GM12878 (cell line): Measurements from ENCODE around the gene SLX4IP. TPM values are rescaled to one million over a fixed set of nuclear protein-coding genes. Genes with fewer than 3 reads are reported as not detected.

ENCODE experiments used
- BCL11A ChIP-seq: IDR thresholded peaks from 2 replicates; pipeline ENCODE4 v1.6.1; 2011; ENCODE audit warnings: low read depth, low read length
- CBFB ChIP-seq: IDR thresholded peaks from 2 replicates; pipeline ENCODE4 v1.6.1; 2016; ENCODE audit warnings: antibody characterized with exemption, low read depth
- CBX5 ChIP-seq: sonication (generic); IDR thresholded peaks from 2 replicates; pipeline ENCODE4 v1.6.1; 2016; ENCODE audit warnings: low read depth, moderate library complexity, mild to moderate bottlenecking, inconsistent platforms
- DPF2 ChIP-seq: fragments of 450-650 bp; IDR thresholded peaks from 2 replicates; pipeline ENCODE4 v1.6.1; 2017; ENCODE audit warnings: mild to moderate bottlenecking
- EED ChIP-seq: sonication (generic); IDR thresholded peaks from 2 replicates; pipeline ENCODE4 v1.6.1; 2016; ENCODE audit warnings: antibody characterized with exemption, low read depth
- EP300 ChIP-seq, 2 experiments: fragments of 150-350 bp in 1 of 2; IDR thresholded peaks; 2 replicates each; pipeline ENCODE4 v1.6.1; 2011 to 2012; ENCODE audit warnings: low read depth in 2 of 2, low read length in 2 of 2, borderline replicate concordance in 1 of 2, improper control_type of control experiment in 1 of 2, inconsistent platforms in 1 of 2; ENCODE audit not compliant: control insufficient read depth in 1 of 2
- ETV6 ChIP-seq, 2 experiments: fragments of 450-650 bp in 1 of 2; IDR thresholded peaks in 1 of 2; conservative IDR thresholded peaks in 1 of 2; 2 replicates each; pipeline ENCODE4 v1.6.1; 2014; ENCODE audit warnings: antibody characterized with exemption in 1 of 2, borderline replicate concordance in 1 of 2, low read depth in 1 of 2, mild to moderate bottlenecking in 1 of 2, moderate library complexity in 1 of 2
- IKZF1 ChIP-seq: fragments of 450-650 bp; conservative IDR thresholded peaks from 2 replicates; pipeline ENCODE4 v1.6.1; 2017; ENCODE audit warnings: antibody characterized with exemption, mild to moderate bottlenecking
- IRF4 ChIP-seq: IDR thresholded peaks from 2 replicates; pipeline ENCODE4 v1.6.1; 2011; ENCODE audit warnings: low read depth, low read length
- KLF5 ChIP-seq: fragments of 450-650 bp; IDR thresholded peaks from 2 replicates; pipeline ENCODE4 v1.6.1; 2014; ENCODE audit warnings: mild to moderate bottlenecking; ENCODE audit not compliant: partially characterized antibody
- MEF2B ChIP-seq: fragments of 450-650 bp; IDR thresholded peaks from 2 replicates; pipeline ENCODE4 v1.6.1; 2018; ENCODE audit warnings: mild to moderate bottlenecking, moderate library complexity; ENCODE audit not compliant: partially characterized antibody, poor library complexity, severe bottlenecking
- MLLT1 ChIP-seq: fragments of 450-650 bp; IDR thresholded peaks from 2 replicates; pipeline ENCODE4 v1.6.1; 2016; ENCODE audit warnings: mild to moderate bottlenecking
- MTA2 ChIP-seq: fragments of 450-650 bp; IDR thresholded peaks from 2 replicates; pipeline ENCODE4 v1.6.1; 2016; ENCODE audit warnings: low read depth, mild to moderate bottlenecking, moderate library complexity
- NBN ChIP-seq: fragments of 450-650 bp; IDR thresholded peaks from 2 replicates; pipeline ENCODE4 v1.6.1; 2016
- RAD51 ChIP-seq: fragments of 450-650 bp; IDR thresholded peaks from 2 replicates; pipeline ENCODE4 v1.6.1; 2016; ENCODE audit warnings: moderate library complexity, mild to moderate bottlenecking, inconsistent platforms
- SIN3A ChIP-seq: IDR thresholded peaks from 2 replicates; pipeline ENCODE4 v1.6.1; 2012; ENCODE audit warnings: low read depth, low read length, improper control_type of control experiment
- SMARCA5 ChIP-seq: fragments of 450-650 bp; IDR thresholded peaks from 2 replicates; pipeline ENCODE4 v1.6.1; 2017; ENCODE audit warnings: mild to moderate bottlenecking
- SPI1 ChIP-seq: IDR thresholded peaks from 2 replicates; pipeline ENCODE4 v1.6.1; 2011; ENCODE audit warnings: low read depth, mild to moderate bottlenecking, low read length, moderate library complexity, borderline replicate concordance; ENCODE audit not compliant: insufficient read depth
- STAT3 ChIP-seq: IDR thresholded peaks from 2 replicates; pipeline ENCODE4 v1.6.1; 2011; ENCODE audit warnings: low read depth, low read length, improper control_type of control experiment
- TAF1 ChIP-seq: IDR thresholded peaks from 2 replicates; pipeline ENCODE4 v1.6.1; 2011; ENCODE audit warnings: mild to moderate bottlenecking, low read depth, low read length, borderline replicate concordance
- polyA plus RNA-seq, 11 experiments: library from polyadenylated mRNA; depleted of rRNA in 4 of 11; unstranded in 6 of 11; stranded (reverse) in 5 of 11; fragments of >200 nt; fragmentation: Nextera tagmentation in 4 of 11; fragmentation: Illumina TruSeq in 1 of 11; extraction: Ambion mirVana in 4 of 11; extraction: Trizol in 1 of 11; gene quantifications; 1 replicate in 1 of 11; 2 replicates in 10 of 11; pipeline versions ENCODE4 v1.2.1 to v1.2.3, GENCODE V29; 2011 to 2016; ENCODE audit warnings: inconsistent platforms in 2 of 11, missing spikeins in 2 of 11, low read depth in 1 of 11
- total RNA-seq, 4 experiments: library from RNA; depleted of rRNA in 3 of 4; stranded (reverse); fragments of >200 nt in 3 of 4; fragmentation: Illumina TruSeq in 1 of 4; extraction: Trizol in 1 of 4; gene quantifications; 2 replicates each; pipeline versions ENCODE4 v1.2.1 to v1.2.3, GENCODE V29; 2013 to 2021
- TF ChIP-seq, protein P1 (sequence below): fragments of 450-650 bp; IDR thresholded peaks from 2 replicates; pipeline ENCODE4 v1.6.1; 2017; ENCODE audit warnings: low read depth, mild to moderate bottlenecking, moderate library complexity
- TF ChIP-seq, protein P2 (sequence below): IDR thresholded peaks from 2 replicates; pipeline ENCODE4 v1.6.1; 2012; ENCODE audit warnings: low read length, inconsistent platforms
- TF ChIP-seq, protein P3 (sequence below): fragments of 450-650 bp; IDR thresholded peaks from 2 replicates; pipeline ENCODE4 v1.6.1; 2017; ENCODE audit warnings: mild to moderate bottlenecking, moderate library complexity

SLX4IP gene
- total and polyA plus RNA-seq, 10 of the 15 experiments (the other 5 are each of a cell fraction or from before 2014, with no cell fraction given): 2.2 to 11.0 (median 6.3) TPM

GRCh38 chr20:10453241-10453640 is 18.1 kb downstream of the SLX4IP start (continued):
- peak; percentile 79 for TF ChIP-seq IKZF1
- TF ChIP-seq RAD51: 0 out of 2 replicates have a peak, but pooled peaks have one; percentile 2
- no peak for TF ChIP-seq TAF1
- 0 out of 2 replicates have a peak, but pooled peaks have one; percentile 43 for TF ChIP-seq NBN
- TF ChIP-seq IRF4: 0 out of 2 replicates have a peak, but pooled peaks have one; percentile 42
- TF ChIP-seq MTA2: peak; percentile 45; the same call in 1 of the 2 replicates
- peak; percentile 61; the same call in 1 of the 2 replicates for TF ChIP-seq SPI1
- TF ChIP-seq EP300 (IDR thresholded peaks at IDR 0.05; ENCODE audit: borderline replicate concordance in 1 of 2, control insufficient read depth in 1 of 2, low read depth in 2 of 2, low read length in 2 of 2): peak; percentile 36 to 60; a peak in 2 of 4 replicates
- peak; percentile 73; the same call in 1 of the 2 replicates for TF ChIP-seq CBFB
- TF ChIP-seq MLLT1: 0 out of 2 replicates have a peak, but pooled peaks have one; percentile 43
- TF ChIP-seq, protein P1, sequence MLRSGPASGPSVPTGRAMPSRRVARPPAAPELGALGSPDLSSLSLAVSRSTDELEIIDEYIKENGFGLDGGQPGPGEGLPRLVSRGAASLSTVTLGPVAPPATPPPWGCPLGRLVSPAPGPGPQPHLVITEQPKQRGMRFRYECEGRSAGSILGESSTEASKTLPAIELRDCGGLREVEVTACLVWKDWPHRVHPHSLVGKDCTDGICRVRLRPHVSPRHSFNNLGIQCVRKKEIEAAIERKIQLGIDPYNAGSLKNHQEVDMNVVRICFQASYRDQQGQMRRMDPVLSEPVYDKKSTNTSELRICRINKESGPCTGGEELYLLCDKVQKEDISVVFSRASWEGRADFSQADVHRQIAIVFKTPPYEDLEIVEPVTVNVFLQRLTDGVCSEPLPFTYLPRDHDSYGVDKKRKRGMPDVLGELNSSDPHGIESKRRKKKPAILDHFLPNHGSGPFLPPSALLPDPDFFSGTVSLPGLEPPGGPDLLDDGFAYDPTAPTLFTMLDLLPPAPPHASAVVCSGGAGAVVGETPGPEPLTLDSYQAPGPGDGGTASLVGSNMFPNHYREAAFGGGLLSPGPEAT: peak; percentile 62; the same call in 1 of the 2 replicates
- no peak for TF ChIP-seq STAT3
- TF ChIP-seq BCL11A: peak; percentile 65; the same call in 1 of the 2 replicates
- TF ChIP-seq, protein P2, sequence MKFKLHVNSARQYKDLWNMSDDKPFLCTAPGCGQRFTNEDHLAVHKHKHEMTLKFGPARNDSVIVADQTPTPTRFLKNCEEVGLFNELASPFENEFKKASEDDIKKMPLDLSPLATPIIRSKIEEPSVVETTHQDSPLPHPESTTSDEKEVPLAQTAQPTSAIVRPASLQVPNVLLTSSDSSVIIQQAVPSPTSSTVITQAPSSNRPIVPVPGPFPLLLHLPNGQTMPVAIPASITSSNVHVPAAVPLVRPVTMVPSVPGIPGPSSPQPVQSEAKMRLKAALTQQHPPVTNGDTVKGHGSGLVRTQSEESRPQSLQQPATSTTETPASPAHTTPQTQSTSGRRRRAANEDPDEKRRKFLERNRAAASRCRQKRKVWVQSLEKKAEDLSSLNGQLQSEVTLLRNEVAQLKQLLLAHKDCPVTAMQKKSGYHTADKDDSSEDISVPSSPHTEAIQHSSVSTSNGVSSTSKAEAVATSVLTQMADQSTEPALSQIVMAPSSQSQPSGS: 0 out of 2 replicates have a peak, but pooled peaks have one; percentile 28
- no peak for TF ChIP-seq KLF5
- 0 out of 2 replicates have a peak, but pooled peaks have one; percentile 30 for TF ChIP-seq SMARCA5
- peak; percentile 82; the same call in 1 of the 2 replicates for TF ChIP-seq CBX5
- no peak for TF ChIP-seq SIN3A
- TF ChIP-seq, protein P3, sequence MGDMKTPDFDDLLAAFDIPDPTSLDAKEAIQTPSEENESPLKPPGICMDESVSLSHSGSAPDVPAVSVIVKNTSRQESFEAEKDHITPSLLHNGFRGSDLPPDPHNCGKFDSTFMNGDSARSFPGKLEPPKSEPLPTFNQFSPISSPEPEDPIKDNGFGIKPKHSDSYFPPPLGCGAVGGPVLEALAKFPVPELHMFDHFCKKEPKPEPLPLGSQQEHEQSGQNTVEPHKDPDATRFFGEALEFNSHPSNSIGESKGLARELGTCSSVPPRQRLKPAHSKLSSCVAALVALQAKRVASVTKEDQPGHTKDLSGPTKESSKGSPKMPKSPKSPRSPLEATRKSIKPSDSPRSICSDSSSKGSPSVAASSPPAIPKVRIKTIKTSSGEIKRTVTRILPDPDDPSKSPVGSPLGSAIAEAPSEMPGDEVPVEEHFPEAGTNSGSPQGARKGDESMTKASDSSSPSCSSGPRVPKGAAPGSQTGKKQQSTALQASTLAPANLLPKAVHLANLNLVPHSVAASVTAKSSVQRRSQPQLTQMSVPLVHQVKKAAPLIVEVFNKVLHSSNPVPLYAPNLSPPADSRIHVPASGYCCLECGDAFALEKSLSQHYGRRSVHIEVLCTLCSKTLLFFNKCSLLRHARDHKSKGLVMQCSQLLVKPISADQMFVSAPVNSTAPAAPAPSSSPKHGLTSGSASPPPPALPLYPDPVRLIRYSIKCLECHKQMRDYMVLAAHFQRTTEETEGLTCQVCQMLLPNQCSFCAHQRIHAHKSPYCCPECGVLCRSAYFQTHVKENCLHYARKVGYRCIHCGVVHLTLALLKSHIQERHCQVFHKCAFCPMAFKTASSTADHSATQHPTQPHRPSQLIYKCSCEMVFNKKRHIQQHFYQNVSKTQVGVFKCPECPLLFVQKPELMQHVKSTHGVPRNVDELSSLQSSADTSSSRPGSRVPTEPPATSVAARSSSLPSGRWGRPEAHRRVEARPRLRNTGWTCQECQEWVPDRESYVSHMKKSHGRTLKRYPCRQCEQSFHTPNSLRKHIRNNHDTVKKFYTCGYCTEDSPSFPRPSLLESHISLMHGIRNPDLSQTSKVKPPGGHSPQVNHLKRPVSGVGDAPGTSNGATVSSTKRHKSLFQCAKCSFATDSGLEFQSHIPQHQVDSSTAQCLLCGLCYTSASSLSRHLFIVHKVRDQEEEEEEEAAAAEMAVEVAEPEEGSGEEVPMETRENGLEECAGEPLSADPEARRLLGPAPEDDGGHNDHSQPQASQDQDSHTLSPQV: no peak
- 0 out of 2 replicates have a peak, but pooled peaks have one; percentile 30 for TF ChIP-seq DPF2
- TF ChIP-seq ETV6 (conservative IDR thresholded peaks at IDR 0.05 in 1 of 2, IDR thresholded peaks at IDR 0.05 in 1 of 2; ENCODE audit: borderline replicate concordance in 1 of 2, low read depth in 1 of 2): peak in 1 of 2 experiments; percentile 81; a peak in 2 of 4 replicates
- peak; percentile 25 for TF ChIP-seq MEF2B
- peak; percentile 91 for TF ChIP-seq EED
